Upper lobe of right lung (tissue), 1 donor: ENCODE data around the gene GAS2L2. TPM values are rescaled to one million over a fixed set of nuclear protein-coding genes. Genes with fewer than 3 reads are reported as not detected.

Source experiments
- ATAC-seq: fragments of 200-7000 bp; cut with Tn5 transposase; one replicate; pipeline ENCODE4 v1.9.1; 2020; ENCODE audit warnings: mild to moderate bottlenecking, moderate library complexity
- DNase-seq: peaks from one replicate; pipeline ENCODE4 v3.0.0-alpha.2; 2020
- H3K27ac ChIP-seq: fragments of 200-600 bp; one replicate; pipeline ENCODE4 v1.8.0; 2022
- H3K27me3 ChIP-seq: fragments of 200-600 bp; one replicate; pipeline ENCODE4 v1.8.0; 2022; ENCODE audit warnings: mild to moderate bottlenecking
- H3K36me3 ChIP-seq: fragments of 200-600 bp; one replicate; pipeline ENCODE4 v1.8.0; 2022
- H3K4me1 ChIP-seq: fragments of 200-600 bp; one replicate; pipeline ENCODE4 v1.8.0; 2022
- H3K4me3 ChIP-seq: fragments of 200-600 bp; one replicate; pipeline ENCODE4 v1.8.0; 2022; ENCODE audit warnings: mild to moderate bottlenecking
- H3K9me3 ChIP-seq: fragments of 200-600 bp; one replicate; pipeline ENCODE4 v1.8.0; 2022
- CTCF ChIP-seq: fragments of 200-600 bp; IDR thresholded peaks from one replicate; pipeline ENCODE4 v1.8.0; 2022; ENCODE audit warnings: antibody characterized with exemption
- intact Hi-C: fragments of 100-400 bp; cut with DNase I; formaldehyde crosslinking; loops from one replicate; pipeline ENCODE4 v1.11.0; 2022
- total RNA-seq: library from RNA; stranded (reverse); fragmentation: NEBNext Ultra II Directional; extraction: Animal tissue kit (Norgen Biotek cat#: 25700); gene quantifications from one replicate; pipeline ENCODE4 v1.2.1, GENCODE V29; 2021
- donor health status: DM: no; HTN: yes; CAD: no; lungs with severe emphysema.

Gene GAS2L2
- total RNA-seq, 1 donor from 2014 or later, result not detected

GRCh38 chr17:35715416-35715815, 37.6 kb downstream of the GAS2L2 start:
- intact Hi-C loops, result no loop called here
- Histone ChIP-seq H3K27ac (no peak overlapping the region), H3K36me3 (peaks cover 56% of the 10 kb centered on the region), H3K4me1 (peaks cover 26% of the 10 kb centered on the region), H3K4me3 (no peak overlapping the region), H3K9me3 (no peaks in the 10 kb centered on the region), H3K27me3 (no peaks in the 10 kb centered on the region)
- DNase-seq (no peak), ATAC-seq (no peak)
- no peak for TF ChIP-seq CTCF

GRCh38 chr17:35714988-35715387, 38.1 kb downstream of the GAS2L2 start:
- DNase-seq (no peak), ATAC-seq (no peak)
- no peak for TF ChIP-seq CTCF
- no peaks in the 10 kb centered on the region for H3K27me3 ChIP-seq
- peaks cover 59% of the 10 kb centered on the region for H3K36me3 ChIP-seq
- no peak overlapping the region for H3K4me3 ChIP-seq
- H3K4me1 ChIP-seq, result peaks cover 26% of the 10 kb centered on the region
- intact Hi-C loops, result no loop called here
- H3K9me3 ChIP-seq, result no peaks in the 10 kb centered on the region
- no peak overlapping the region for H3K27ac ChIP-seq

- H3K27me3 ChIP-seq, result no peaks in the 10 kb centered on the region
- H3K4me3 ChIP-seq, result no peak overlapping the region
- H3K9me3 ChIP-seq, result no peaks in the 10 kb centered on the region
- no peak overlapping the region for H3K27ac ChIP-seq
- peaks cover 26% of the 10 kb centered on the region for H3K4me1 ChIP-seq
- peaks cover 59% of the 10 kb centered on the region for H3K36me3 ChIP-seq
- intact Hi-C loops, result no loop called here
- ATAC-seq, result peak; percentile 11
- TF ChIP-seq CTCF, result no peak
- DNase-seq, result no peak
Observed at GRCh38 chr17:35713069-35713728, 39.8 kb downstream of the GAS2L2 start.

GRCh38 chr17:35710950-35711349, 42.1 kb downstream of the GAS2L2 start:
- Histone ChIP-seq H3K9me3 (no peaks in the 10 kb centered on the region), H3K4me1 (peaks cover 7% of the 10 kb centered on the region), H3K4me3 (no peak overlapping the region), H3K27ac (no peak overlapping the region), H3K27me3 (no peaks in the 10 kb centered on the region), H3K36me3 (peaks cover 54% of the 10 kb centered on the region)
- ATAC-seq (no peak), DNase-seq (no peak)
- no peak for TF ChIP-seq CTCF
- intact Hi-C loops, result no loop called here

GRCh38 chr17:35709874-35710273, 43.2 kb downstream of the GAS2L2 start:
- intact Hi-C loops, result no loop called here
- DNase-seq (no peak), ATAC-seq (no peak)
- no peaks in the 10 kb centered on the region for H3K9me3 ChIP-seq
- no peak for TF ChIP-seq CTCF
- peaks cover 8% of the 10 kb centered on the region for H3K4me1 ChIP-seq
- no peak overlapping the region for H3K27ac ChIP-seq
- H3K4me3 ChIP-seq, result no peak overlapping the region
- no peaks in the 10 kb centered on the region for H3K27me3 ChIP-seq
- peaks cover 46% of the 10 kb centered on the region for H3K36me3 ChIP-seq

- Histone ChIP-seq H3K27me3 (no peaks in the 10 kb centered on the region), H3K27ac (no peak overlapping the region), H3K4me1 (peaks cover 8% of the 10 kb centered on the region), H3K4me3 (no peak overlapping the region), H3K36me3 (peaks cover 46% of the 10 kb centered on the region), H3K9me3 (no peaks in the 10 kb centered on the region)
- ATAC-seq, result no peak
- TF ChIP-seq CTCF, result no peak
- no peak for DNase-seq
- intact Hi-C loops, result no loop called here
Observed at GRCh38 chr17:35708951-35709350, 44.1 kb downstream of the GAS2L2 start.
